Esophagus mucosa (tissue), 1 donor: ENCODE measurements around the gene DLX3. TPM values are rescaled to one million over a fixed set of nuclear protein-coding genes. Genes with fewer than 3 reads are reported as not detected.

Source experiments
- ATAC-seq: fragments of 200-7000 bp; cut with Tn5 transposase; one replicate; pipeline ENCODE4 v1.9.1; 2020
- total RNA-seq: library from RNA; stranded (reverse); gene quantifications from one replicate; pipeline ENCODE4 v1.2.4, GENCODE V29; 2023
- donor health status: DM: yes; HTN: yes; CAD: no.

Gene DLX3
- total RNA-seq, 1 donor from 2014 or later: 4.0 TPM

GRCh38 chr17:49955157-49955556, 39.9 kb downstream of the DLX3 start:
- ATAC-seq: no peak

DNA sequence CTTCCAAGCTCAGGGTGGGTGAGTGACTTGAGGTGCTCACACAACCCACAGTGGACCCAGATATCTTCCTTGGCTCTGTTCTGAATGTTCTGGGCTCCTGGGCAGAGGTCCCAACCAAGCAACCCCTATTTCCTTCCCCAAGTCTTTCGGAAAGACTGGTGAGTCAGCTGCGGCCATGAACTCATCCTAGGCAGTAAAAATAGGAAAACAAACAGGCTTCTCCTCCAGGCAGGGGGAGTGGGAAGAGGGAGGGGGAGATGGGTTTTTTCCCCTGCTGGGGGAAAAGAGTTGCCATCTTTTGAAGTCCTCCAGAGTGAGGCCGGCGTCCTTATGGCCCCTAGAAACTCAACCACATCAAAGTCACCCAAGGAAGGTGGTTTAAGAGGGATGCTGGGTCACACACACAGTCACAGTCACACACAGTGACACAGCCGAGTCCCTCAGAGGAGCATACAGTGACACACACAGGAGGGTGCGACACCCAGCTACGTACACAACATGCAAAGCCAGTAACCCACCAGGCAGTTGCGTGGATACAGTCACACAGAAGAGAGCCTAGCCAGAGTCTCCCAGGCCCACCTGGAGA, 42.0 kb downstream of the DLX3 start:
- ATAC-seq: no peak

DNA sequence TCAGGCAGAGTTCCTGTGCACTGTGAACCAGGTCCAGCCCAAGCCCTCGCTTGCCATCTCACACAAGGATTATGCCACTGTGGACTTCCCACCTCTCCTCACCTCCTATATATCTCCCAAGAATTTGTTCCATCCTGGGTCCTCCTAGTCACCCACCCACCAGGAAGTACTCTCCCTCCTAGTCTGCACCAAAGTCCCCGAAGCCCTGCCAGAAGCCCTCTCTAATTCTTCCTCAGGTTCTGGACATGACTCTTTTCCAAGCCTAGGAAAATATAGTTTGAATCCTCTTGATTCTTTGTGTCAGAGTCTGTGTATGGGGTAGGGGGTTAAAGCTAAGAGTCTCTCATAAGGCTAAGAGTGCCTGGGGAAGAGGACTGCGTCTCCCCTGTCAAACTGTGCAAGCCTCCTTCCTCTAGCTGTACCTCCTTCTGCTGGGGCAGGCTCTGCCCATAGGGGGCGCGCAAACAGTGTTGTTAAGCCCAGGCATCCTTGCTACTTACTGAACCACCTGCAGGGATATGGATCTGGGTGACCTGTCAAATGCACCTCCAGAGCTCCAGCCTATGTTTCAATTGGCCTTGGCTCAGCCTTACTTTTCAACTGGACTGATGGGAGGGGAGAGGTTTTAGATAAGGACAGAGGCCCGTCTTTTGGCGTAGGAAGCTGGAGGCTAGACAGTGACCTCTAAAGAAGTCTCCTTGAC, 42.7 kb downstream of the DLX3 start:
- ATAC-seq: peak; percentile 89

GRCh38 chr17:49951362-49952082, 43.5 kb downstream of the DLX3 start:
- no peak for ATAC-seq

DNA sequence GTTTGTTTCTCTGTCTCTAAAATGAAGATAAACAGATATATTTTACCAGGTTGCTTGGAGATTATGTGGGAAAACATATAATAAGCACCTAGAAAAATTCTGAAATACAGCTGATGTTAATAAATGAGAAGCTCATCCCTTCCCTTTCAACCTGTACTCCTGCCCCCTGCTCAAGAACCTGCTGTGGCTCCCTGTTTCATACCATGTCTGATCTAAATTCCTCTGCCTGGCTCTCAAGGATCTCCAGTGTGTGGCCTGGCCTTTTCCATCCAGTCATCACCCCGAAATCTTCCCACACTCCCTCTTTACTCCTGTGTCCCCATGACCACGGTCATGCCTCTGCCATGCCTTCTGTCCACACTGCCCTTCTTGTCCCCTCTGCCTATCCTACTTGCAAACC, 45.4 kb downstream of the DLX3 start:
- no peak for ATAC-seq

DNA sequence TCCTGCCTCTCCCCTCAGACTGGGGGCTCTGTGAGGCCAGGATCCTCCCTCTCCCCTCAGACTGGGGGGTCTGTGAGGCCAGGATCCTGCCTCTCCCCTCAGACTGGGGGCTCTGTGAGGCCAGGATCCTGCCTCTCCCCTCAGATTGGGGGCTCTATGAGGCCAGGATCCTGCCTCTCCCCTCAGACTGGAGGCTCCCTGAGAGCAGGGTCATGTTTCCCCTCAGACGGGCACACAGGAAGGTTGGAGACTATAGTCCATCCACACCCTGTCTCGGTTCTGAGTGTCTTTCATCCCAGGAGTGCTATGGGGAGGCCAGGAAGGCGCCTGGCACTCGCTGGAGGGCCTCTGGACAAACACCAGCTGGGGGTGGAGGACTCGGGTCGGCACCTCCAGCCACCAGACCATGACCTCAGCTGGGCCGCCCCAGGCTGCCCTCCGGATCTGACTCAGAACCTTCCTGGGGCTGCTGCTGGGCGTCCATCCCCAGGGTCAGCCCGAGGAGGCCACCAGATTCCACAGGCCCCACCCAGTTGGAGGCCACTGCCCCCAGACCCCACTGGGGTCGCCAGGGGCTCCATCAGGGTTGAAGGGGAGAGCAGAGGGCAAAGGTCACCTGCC, 48.0 kb downstream of the DLX3 start:
- no peak for ATAC-seq

DNA sequence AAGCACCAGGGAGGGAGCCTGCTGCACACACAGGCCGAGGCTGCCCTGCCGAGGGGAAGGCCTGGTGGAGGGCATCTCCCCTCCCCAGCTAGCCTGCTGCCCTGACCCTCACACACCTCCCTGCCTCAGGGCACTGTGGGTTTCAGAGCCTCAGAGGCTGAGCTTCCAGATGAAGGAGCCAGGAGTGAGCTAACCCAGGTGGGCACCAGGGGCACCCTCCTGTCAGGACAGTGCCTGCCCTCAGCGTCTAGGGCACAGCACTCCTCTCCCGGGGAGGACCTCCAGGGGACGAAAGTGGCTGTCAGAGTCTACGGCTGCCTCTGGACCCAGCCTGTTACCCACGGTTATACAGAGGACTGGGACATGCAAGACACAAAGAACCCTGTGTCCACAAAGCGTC, 48.8 kb downstream of the DLX3 start:
- ATAC-seq: no peak

- no peak for ATAC-seq
Measured at GRCh38 chr17:49944273-49944870, 50.7 kb downstream of the DLX3 start.

DNA sequence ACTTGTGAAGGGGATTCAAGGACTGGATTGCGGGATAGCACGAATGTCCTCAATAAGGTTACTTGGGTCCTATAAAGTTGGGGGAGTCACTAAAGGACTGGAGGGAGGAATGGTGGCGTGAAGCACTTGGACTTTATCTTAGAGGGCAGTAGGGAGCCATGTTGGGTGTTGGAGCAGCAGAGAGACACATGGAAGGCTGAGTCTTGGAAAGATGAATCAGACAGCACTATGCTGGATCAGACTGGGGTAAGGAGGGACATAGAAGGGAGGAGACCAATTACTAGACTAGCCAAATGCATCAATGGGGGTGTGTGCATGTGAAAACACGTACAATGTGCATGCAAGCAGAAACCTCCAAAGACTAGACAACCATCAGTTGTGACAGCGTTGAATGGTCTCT, 52.1 kb downstream of the DLX3 start:
- ATAC-seq: no peak

DNA sequence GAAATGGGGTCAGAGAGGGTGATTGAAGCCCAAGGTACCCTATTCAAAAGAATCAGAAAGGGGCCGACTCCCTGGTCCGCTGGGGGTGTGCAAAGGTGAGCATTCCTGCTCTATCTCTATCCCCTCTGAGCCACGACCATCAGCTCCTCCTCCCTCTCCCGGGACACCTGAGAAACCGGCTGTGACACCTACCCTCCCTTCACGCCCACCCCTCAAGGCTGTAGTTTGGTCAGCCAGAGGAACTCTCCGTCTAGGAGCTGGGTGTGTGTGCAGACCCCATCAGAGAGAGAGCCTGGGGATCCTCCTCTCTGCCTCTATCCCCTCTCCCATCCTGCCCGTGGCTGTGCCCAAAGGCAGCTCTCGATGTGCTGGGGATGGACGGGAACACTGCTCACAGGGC, 53.6 kb downstream of the DLX3 start:
- no peak for ATAC-seq

Other genes starting within 250 kb of the DLX3 start
- gene FAM117A, start 231.1 kb downstream of the DLX3 start, total RNA-seq: 3.9 TPM
- 33.7 TPM for gene KAT7, start 206.5 kb downstream of the DLX3 start, total RNA-seq
- gene TAC4, start 147.2 kb downstream of the DLX3 start, total RNA-seq: not detected
- 0.52 TPM for gene DLX4, start 26.0 kb downstream of the DLX3 start, total RNA-seq
- gene ITGA3, start 60.9 kb upstream of the DLX3 start, total RNA-seq: 83.1 TPM
- 13.6 TPM for gene PDK2, start 100.1 kb upstream of the DLX3 start, total RNA-seq
- gene SAMD14, start 134.9 kb upstream of the DLX3 start, total RNA-seq: 0.16 TPM
- gene PPP1R9B, start 155.5 kb upstream of the DLX3 start, total RNA-seq: 26.3 TPM
- gene SGCA, start 170.8 kb upstream of the DLX3 start, total RNA-seq: 0.64 TPM
- gene COL1A1, start 206.4 kb upstream of the DLX3 start, total RNA-seq: 42.7 TPM